ENCODE results near the gene ARL2BP. TPM values are rescaled to one million over a fixed set of nuclear protein-coding genes. Genes with fewer than 3 reads are reported as not detected.

Gene ARL2BP
- total RNA-seq, 1 experiment from 2014 or later: 10.6 TPM

- DNase-seq (ENCODE audit: low spot score): peak; percentile 53
- H3K27ac Mint-ChIP-seq: no peak within 1 kb of the TSS
- POLR2A ChIA-PET: no interaction called here
- H3K4me1 Mint-ChIP-seq: peaks cover 8% of the 10 kb centered on the region
- ATAC-seq: peak; percentile 51
- H3K36me3 Mint-ChIP-seq: no peaks in the 10 kb centered on the region
- CTCF ChIA-PET: interaction anchor here (1.1 to 2.7 kb wide), 3 partner anchors 39 to 192 kb away, joined by 3 to 7 read pairs (median 4); partner anchors contain the start of genes ARL2BP and CPNE2
- no peaks in the 10 kb centered on the region for H3K9me3 Mint-ChIP-seq
- H3K4me3 Mint-ChIP-seq: peak within 1 kb of the TSS; percentile 87
- H3K27me3 Mint-ChIP-seq (ENCODE audit: low read depth): peaks cover 44% of the 10 kb centered on the region
- TF ChIP-seq ZNF317 (CRISPR knock-in tag; IDR thresholded peaks at IDR 0.05; ENCODE audit: borderline replicate concordance, low read depth) (0 out of 2 replicates have a peak, but pooled peaks have one; percentile 46), SOX15 (CRISPR knock-in tag; IDR thresholded peaks at IDR 0.05) (no peak), USF1 (CRISPR knock-in tag; IDR thresholded peaks at IDR 0.05) (peak; percentile 82), ZNF416 (CRISPR knock-in tag; IDR thresholded peaks at IDR 0.05) (no peak), CREM (CRISPR knock-in tag; IDR thresholded peaks at IDR 0.05) (peak; percentile 79; the same call in 1 of the 2 replicates), ZNF671 (CRISPR knock-in tag; IDR thresholded peaks at IDR 0.05) (no peak), ZNF232 (CRISPR knock-in tag; IDR thresholded peaks at IDR 0.05) (peak; percentile 69; the same call in 1 of the 2 replicates), SMAD4 (CRISPR knock-in tag; IDR thresholded peaks at IDR 0.05) (peak; percentile 84), ELF4 (CRISPR knock-in tag; IDR thresholded peaks at IDR 0.05; ENCODE audit: low read depth) (peak; percentile 92), KAT7 (CRISPR knock-in tag; IDR thresholded peaks at IDR 0.05; ENCODE audit: borderline replicate concordance) (no peak), ATF1 (CRISPR knock-in tag; IDR thresholded peaks at IDR 0.05) (peak; percentile 90; the same call in 1 of the 2 replicates), ZNF138 (CRISPR knock-in tag; conservative IDR thresholded peaks at IDR 0.05) (peak; percentile 92; the same call in 1 of the 2 replicates), TP53 (CRISPR knock-in tag; IDR thresholded peaks at IDR 0.05) (peak; percentile 93), MXD4 (CRISPR knock-in tag; IDR thresholded peaks at IDR 0.05; ENCODE audit: borderline replicate concordance) (no peak), EMX1 (CRISPR knock-in tag; IDR thresholded peaks at IDR 0.05) (no peak), NFE2L1 (CRISPR knock-in tag; IDR thresholded peaks at IDR 0.05) (peak; percentile 94), CTCF (IDR thresholded peaks at IDR 0.05) (no peak), GTF2I (CRISPR knock-in tag; conservative IDR thresholded peaks at IDR 0.05) (no peak), PREB (CRISPR knock-in tag; IDR thresholded peaks at IDR 0.05; ENCODE audit: borderline replicate concordance) (no peak), FOXK1 (CRISPR knock-in tag; IDR thresholded peaks at IDR 0.05) (peak; percentile 82)
- TF ChIP-seq, protein P1, sequence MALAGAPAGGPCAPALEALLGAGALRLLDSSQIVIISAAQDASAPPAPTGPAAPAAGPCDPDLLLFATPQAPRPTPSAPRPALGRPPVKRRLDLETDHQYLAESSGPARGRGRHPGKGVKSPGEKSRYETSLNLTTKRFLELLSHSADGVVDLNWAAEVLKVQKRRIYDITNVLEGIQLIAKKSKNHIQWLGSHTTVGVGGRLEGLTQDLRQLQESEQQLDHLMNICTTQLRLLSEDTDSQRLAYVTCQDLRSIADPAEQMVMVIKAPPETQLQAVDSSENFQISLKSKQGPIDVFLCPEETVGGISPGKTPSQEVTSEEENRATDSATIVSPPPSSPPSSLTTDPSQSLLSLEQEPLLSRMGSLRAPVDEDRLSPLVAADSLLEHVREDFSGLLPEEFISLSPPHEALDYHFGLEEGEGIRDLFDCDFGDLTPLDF (CRISPR knock-in tag; IDR thresholded peaks at IDR 0.05): peak; percentile 79; the same call in 1 of the 2 replicates
- TF ChIP-seq, protein P2, sequence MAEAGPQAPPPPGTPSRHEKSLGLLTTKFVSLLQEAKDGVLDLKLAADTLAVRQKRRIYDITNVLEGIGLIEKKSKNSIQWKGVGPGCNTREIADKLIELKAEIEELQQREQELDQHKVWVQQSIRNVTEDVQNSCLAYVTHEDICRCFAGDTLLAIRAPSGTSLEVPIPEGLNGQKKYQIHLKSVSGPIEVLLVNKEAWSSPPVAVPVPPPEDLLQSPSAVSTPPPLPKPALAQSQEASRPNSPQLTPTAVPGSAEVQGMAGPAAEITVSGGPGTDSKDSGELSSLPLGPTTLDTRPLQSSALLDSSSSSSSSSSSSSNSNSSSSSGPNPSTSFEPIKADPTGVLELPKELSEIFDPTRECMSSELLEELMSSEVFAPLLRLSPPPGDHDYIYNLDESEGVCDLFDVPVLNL (CRISPR knock-in tag; IDR thresholded peaks at IDR 0.05; ENCODE audit: borderline replicate concordance, low read depth): peak; percentile 87
- TF ChIP-seq, protein P3, sequence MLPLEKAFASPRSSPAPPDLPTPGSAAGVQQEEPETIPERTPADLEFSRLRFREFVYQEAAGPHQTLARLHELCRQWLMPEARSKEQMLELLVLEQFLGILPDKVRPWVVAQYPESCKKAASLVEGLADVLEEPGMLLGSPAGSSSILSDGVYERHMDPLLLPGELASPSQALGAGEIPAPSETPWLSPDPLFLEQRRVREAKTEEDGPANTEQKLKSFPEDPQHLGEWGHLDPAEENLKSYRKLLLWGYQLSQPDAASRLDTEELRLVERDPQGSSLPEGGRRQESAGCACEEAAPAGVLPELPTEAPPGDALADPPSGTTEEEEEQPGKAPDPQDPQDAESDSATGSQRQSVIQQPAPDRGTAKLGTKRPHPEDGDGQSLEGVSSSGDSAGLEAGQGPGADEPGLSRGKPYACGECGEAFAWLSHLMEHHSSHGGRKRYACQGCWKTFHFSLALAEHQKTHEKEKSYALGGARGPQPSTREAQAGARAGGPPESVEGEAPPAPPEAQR (CRISPR knock-in tag; IDR thresholded peaks at IDR 0.05): no peak
- TF ChIP-seq, protein P4, sequence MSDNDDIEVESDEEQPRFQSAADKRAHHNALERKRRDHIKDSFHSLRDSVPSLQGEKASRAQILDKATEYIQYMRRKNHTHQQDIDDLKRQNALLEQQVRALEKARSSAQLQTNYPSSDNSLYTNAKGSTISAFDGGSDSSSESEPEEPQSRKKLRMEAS (CRISPR knock-in tag; IDR thresholded peaks at IDR 0.05): peak; percentile 99
- TF ChIP-seq, protein P5, sequence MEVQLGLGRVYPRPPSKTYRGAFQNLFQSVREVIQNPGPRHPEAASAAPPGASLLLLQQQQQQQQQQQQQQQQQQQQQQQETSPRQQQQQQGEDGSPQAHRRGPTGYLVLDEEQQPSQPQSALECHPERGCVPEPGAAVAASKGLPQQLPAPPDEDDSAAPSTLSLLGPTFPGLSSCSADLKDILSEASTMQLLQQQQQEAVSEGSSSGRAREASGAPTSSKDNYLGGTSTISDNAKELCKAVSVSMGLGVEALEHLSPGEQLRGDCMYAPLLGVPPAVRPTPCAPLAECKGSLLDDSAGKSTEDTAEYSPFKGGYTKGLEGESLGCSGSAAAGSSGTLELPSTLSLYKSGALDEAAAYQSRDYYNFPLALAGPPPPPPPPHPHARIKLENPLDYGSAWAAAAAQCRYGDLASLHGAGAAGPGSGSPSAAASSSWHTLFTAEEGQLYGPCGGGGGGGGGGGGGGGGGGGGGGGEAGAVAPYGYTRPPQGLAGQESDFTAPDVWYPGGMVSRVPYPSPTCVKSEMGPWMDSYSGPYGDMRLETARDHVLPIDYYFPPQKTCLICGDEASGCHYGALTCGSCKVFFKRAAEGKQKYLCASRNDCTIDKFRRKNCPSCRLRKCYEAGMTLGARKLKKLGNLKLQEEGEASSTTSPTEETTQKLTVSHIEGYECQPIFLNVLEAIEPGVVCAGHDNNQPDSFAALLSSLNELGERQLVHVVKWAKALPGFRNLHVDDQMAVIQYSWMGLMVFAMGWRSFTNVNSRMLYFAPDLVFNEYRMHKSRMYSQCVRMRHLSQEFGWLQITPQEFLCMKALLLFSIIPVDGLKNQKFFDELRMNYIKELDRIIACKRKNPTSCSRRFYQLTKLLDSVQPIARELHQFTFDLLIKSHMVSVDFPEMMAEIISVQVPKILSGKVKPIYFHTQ (CRISPR knock-in tag; IDR thresholded peaks at IDR 0.05): no peak
Observed at GRCh38 chr16:57284209-57284951, 39.3 kb downstream of the ARL2BP start, which contains the start of gene PLLP. Gene PLLP, minus strand, starts transcription at chr16:57284672. Its CDS starts 132 bp downstream, at chr16:57284540.

Measured in WTC11 (cell line).